HG02981 (cell line): ENCODE results near the gene FASTKD3.

ENCODE experiments used
- ATAC-seq: cut with Tn5 transposase; IDR thresholded peaks from one replicate; pipeline ENCODE4 v1.9.1; 2021; ENCODE audit warnings: mild to moderate bottlenecking, moderate library complexity; ENCODE audit not compliant: unreplicated experiment

FASTKD3 gene

GRCh38 chr5:7850395-7851239, 18.2 kb downstream of the FASTKD3 start, which contains the start of gene CFAP90:
Gene CFAP90 (minus strand): TSS chr5:7851133. CDS start chr5:7851021, 112 bp downstream.
- no peak for ATAC-seq

- ATAC-seq: no peak
Observed at GRCh38 chr5:7849681-7850394, 19.0 kb downstream of the FASTKD3 start.

DNA sequence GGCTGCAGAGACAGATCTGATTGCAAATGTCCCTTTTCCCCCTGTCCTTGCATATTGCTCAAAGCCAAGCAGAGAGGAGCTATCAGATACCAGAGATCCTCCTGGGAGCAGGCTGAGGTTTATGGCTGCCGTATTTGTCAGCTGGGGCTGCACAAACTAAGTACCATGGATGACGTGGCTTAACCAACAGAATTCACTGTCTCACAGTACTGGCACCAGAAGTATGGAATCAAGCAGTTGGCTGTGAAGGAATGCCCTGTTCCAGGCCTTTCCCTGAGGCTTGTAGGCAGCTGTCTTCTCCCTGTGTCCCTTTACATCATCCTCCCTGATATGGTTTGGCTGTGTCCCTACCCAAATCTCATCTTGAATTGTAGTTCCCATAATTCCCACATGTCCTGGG, 20.5 kb downstream of the FASTKD3 start:
- ATAC-seq: no peak

- ATAC-seq: no peak
Observed at GRCh38 chr5:7846327-7846726, 22.5 kb downstream of the FASTKD3 start.

- no peak for ATAC-seq
Observed at GRCh38 chr5:7845557-7845956, 23.3 kb downstream of the FASTKD3 start.

GRCh38 chr5:7844901-7845300, 23.9 kb downstream of the FASTKD3 start:
- ATAC-seq: no peak

- no peak for ATAC-seq
Observed at GRCh38 chr5:7842531-7842930, 26.3 kb downstream of the FASTKD3 start.

DNA sequence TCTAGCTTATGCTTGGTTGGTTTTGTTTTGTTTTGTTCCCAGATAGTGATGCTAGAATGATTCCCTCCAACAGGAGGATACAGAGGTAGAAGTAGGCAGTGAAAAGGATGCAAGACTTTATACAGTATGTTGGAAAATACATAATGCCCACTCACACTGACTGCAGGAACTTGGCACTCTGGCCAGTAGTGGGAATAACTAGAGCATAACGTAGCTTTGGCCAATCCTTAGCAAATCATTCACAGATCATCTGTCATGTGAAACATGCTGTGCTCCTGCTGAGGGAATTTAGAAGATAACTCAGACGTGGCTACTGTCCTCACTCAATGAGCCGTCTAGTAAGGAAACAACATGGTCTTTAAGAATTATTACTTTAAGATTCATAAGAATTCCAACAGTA, 31.4 kb downstream of the FASTKD3 start:
- no peak for ATAC-seq

DNA sequence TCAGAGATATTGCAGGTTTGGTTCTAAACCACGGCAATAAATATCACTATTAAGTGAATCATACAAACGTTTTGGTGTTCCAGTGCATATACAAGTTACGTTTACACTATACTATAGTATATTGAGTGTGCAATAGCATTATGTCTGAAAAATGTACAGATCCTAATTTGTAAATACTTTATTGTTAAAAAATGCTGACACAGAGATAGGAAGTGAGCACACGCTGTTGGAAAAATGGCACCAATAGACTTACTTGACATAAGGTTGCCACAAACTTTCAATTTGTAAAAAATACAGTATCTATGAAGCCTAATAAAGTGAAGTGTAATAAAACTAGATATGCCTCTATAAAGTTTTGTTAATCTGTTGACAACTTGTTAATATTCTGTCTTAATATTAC, 33.8 kb downstream of the FASTKD3 start:
- no peak for ATAC-seq

DNA sequence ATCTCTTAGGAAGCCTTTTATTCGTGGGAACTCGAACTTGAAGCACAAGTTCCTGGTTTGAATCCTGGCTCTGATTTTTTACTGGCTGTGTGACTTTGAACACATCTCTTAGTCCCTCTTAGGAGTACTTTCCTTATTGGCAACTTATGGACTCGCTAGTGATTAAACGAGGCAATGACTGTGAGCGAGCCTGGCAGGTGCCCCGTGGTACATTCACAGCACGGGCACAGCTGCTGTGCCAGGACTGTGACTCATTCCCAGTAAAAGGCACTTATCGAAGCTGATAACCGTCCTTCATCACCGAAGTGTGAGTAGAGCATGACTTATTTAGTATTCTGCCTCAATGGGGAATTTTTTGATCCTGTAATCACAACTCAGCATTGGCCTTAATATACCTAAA, 40.6 kb downstream of the FASTKD3 start:
- no peak for ATAC-seq

DNA sequence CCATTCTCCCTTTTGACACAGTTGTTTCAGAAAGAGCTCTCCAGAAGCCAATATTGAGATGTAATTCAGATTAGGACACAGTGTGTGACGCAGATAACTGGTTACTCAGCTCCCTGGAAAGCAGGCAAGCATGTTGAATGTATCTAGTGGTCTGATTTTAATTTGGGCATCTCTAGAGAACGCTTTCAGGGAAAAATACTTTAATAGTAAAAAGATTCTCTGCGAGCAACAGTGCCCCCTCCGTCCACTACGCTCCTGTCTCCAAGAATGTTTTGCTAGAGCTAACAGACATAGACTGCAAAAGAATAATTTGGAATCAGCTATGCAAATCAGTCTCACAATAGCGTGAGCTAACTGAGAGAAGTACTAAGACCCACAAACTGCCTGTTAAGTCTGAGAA, 41.2 kb downstream of the FASTKD3 start:
- no peak for ATAC-seq

DNA sequence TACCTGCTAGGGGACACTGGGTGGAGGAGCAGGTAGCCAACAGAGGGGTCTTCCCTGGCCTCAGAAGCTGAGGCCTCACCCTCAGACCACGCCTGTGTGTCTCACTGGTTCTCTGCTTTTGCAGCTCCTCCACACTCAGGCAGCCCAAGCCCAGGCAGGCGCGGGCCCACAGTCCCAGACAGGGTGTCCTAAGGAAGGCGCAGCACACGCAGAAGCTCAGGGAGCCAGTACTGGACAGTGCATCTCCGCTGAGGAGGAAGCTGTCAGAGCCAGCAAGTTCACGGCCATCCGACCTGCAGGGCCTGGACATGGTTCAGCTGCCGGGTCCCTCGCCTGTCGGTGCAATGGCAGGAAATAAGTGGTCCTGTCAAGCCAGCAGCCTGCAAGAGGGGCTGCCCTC, 43.2 kb downstream of the FASTKD3 start:
- ATAC-seq: no peak

GRCh38 chr5:7824995-7825394, 43.8 kb downstream of the FASTKD3 start:
- no peak for ATAC-seq

DNA sequence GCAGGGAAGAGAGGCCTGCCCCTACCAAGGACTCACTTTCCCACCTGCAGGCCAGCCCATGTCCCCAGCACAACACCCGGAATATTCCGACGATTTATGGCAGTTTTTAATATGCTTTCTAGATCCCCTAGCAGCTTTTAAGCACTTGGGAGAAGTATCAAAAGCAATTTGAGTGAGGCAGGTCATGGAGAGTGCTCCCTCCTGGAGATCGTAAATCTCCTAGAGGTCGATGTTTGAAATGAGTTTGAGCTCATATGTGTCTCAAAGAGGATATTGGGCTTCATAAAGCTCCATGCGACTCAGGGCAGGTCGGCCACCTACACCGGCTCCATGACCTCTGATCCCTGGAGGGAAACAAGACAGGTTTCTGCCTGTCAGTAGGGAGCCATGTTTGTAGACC, 45.2 kb downstream of the FASTKD3 start:
- ATAC-seq: no peak

DNA sequence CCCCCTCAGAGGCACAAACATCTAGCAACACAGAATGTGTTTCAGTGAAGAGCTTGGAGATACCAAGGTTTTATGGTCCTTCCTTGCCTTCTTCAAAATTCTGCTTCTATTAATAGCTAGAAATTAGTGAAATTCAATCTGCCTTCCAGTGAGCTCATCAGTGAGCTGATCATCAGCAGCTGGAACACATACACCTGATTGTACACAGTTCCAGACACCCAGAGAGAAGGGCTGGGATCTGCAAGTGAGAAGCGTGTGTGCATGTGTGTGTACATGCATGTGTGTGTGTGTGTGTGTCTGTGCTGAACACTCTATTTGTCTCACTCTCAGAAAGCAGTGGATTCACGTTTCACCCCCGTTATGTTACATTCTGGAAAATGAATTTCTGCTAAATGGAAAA, 46.4 kb downstream of the FASTKD3 start:
- ATAC-seq: no peak

DNA sequence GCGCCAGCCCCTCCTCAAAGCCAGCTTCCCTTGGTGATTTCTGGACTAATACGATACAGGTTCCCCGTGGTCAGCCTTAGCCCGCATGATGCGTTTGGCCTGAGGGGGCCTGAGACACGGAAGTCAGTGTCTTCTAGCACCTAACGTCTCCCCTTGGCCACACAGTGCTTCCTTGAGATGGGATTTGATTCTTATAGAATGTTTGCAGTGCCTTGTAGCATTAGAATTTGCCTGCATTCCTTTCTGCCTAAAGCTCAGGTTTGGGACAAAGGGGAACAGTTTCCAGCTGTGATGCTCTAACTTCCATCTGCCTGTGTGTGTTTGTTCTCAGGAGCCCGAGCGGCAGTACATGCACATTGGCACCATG, 52.3 kb downstream of the FASTKD3 start:
- ATAC-seq: peak; percentile 11

DNA sequence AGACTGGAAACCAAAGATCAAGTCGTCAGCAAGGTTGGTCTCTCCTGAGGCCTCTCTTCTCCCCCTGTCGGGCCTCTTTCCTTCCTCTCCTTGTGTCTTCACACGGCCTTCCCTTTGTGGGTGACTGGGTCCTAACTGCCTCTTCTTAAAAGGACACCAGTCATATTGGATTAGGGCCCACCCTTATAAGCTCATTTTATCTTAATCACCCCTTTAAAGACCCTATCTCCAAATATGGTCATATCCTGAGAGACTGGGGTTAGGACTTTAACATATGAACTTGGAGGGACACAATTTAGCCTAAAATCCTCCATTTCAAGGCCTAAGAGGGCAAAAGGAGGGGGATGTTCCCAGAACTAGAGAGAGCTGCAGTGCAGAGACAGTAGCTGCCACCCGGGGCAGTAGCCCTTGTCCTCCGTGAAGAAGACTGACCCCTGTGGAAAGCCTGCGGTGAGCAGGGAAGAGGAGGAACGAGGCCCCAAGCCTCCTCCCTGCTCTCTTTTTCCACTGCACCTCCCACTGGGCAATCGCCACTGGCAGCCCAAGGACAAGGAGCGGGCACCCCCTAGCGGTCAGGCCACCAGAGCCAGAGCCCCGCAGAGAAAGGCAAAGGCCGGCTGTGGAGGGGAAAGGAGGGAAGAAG, 52.8 kb downstream of the FASTKD3 start:
- ATAC-seq: peak; percentile 96

GRCh38 chr5:7814816-7815215, 54.0 kb downstream of the FASTKD3 start:
- no peak for ATAC-seq

DNA sequence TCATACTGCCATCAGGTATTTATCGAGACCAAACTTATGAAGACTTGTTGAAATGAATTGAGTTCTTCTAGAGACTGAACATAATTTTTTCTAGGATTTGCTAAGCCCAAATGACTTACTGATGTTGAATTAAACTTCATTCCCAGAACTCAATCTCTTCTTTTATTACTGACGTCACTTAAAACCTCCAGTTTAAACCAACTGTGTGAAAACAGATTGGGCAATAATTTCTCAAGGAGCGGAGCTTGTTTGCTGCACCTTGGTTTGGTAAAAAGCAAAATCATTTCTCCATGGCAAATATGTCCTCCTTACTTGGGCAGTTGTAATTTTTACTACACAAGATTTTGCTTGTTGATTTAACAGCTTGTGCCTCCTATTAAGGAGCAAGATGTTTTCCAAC, 55.3 kb downstream of the FASTKD3 start:
- no peak for ATAC-seq

DNA sequence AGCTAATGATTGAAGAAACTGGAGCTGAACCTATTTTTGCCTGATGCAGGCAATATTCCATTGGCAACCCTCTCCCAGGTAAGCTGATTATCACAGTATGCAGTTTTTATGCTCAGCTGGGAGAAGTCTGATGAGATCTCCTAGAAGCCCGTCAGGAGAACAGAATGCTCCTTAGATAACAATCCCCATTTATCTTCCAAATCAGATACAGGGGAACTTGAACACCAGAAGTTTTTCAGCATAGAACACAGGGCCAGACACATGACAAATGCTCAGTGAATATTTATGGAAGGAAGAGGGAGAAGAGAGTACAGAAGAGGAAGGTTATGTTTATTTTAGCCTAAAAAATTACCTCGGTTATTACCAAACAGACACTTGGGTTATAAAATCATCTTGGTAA, 55.8 kb downstream of the FASTKD3 start:
- no peak for ATAC-seq

GRCh38 chr5:7811715-7812114, 57.1 kb downstream of the FASTKD3 start:
- ATAC-seq: no peak
